NB4 (cell line): ENCODE results near the gene SEPHS2.

Experiments used
- CTCF ChIP-seq: IDR thresholded peaks from one replicate; pipeline ENCODE4 v1.5.1; 2012; ENCODE audit warnings: low read depth, low read length
- MYC ChIP-seq: IDR thresholded peaks from 2 replicates; pipeline ENCODE4 v1.6.1; 2011; ENCODE audit warnings: low read depth, low read length
- POLR2A ChIP-seq: IDR thresholded peaks from 2 replicates; pipeline ENCODE4 v1.6.1; 2011; ENCODE audit warnings: mild to moderate bottlenecking; ENCODE audit not compliant: insufficient read length; ENCODE audit errors: extremely low read depth

GRCh38 chr16:30474074-30474452 is 28.4 kb upstream of the SEPHS2 start:
- TF ChIP-seq CTCF (no peak), POLR2A (no peak), MYC (no peak)
